Measurements from ENCODE around the gene KLHDC10. TPM values are rescaled to one million over a fixed set of nuclear protein-coding genes. Genes with fewer than 3 reads are reported as not detected.

Gene KLHDC10
- total RNA-seq, 1 donor from 2014 or later, result 26.6 TPM

DNA sequence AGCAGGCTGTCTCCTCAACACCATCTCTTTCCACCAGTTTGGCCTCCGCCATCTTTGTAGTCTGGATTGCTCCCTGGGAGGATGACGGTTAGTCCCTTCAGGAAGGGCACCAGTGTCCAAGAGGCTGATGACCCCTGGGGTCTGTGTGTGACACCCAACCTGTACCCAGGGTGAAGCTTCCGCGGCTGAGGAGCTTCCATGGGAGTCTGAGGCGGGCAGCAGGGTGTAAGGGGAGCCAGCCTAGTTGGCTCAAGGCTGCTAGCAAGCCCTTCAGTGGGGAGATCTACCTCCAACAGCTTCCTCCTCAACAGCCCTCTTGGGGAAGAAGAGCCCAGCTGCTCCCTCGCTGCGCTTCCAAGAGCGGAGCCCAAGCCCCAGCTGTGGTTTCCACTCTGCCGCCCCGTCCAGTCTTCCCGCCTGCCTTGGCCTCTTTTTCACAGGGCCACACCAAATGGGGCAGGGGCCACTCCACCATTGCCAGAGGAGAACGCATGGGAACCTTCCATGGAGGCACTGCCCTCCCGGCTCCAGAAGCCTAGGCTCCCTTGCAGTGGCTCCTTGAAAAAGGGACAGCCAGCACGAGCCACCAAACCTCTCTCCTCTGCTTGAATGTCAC lies 77.5 kb downstream of the KLHDC10 start:
- no peaks in the 10 kb centered on the region for H3K27me3 ChIP-seq
- H3K4me3 Mint-ChIP-seq, result no peak overlapping the region
- H2AFZ ChIP-seq (replicated peaks), result no peak overlapping the region
- H3K27ac ChIP-seq, result no peak overlapping the region
- H3K36me3 Mint-ChIP-seq, result no peaks in the 10 kb centered on the region
- no peaks in the 10 kb centered on the region for H3K36me3 ChIP-seq
- no peak overlapping the region for H3K9ac ChIP-seq
- no peaks in the 10 kb centered on the region for H3K79me2 ChIP-seq (ENCODE audit: low read depth)
- no peak for TF ChIP-seq EZH2phosphoT487 (IDR thresholded peaks at IDR 0.05)
- no peak for TF ChIP-seq CTCF (IDR thresholded peaks at IDR 0.05)
- no peak for TF ChIP-seq EZH2 (IDR thresholded peaks at IDR 0.05)
- H4K20me1 ChIP-seq (ENCODE audit: low read depth), result no peaks in the 10 kb centered on the region
- H3K4me1 Mint-ChIP-seq, result peaks cover 24% of the 10 kb centered on the region
- no peak overlapping the region for H3K4me2 ChIP-seq
- peaks cover 10% of the 10 kb centered on the region for H3K27me3 Mint-ChIP-seq (ENCODE audit: insufficient read depth, low read depth)
- no peaks in the 10 kb centered on the region for H3K9me3 Mint-ChIP-seq
- H3K4me3 ChIP-seq, result no peak overlapping the region
- DNase-seq (ENCODE audit: low spot score), result no peak
- no peaks in the 10 kb centered on the region for H3K9me3 ChIP-seq (ENCODE audit: low read depth)
- H3F3A ChIP-seq (ENCODE audit: low read depth), result no peaks in the 10 kb centered on the region
- H3K27ac Mint-ChIP-seq, result peak overlapping the region; percentile 78
- peaks cover 5% of the 10 kb centered on the region for H3K4me1 ChIP-seq

DNA sequence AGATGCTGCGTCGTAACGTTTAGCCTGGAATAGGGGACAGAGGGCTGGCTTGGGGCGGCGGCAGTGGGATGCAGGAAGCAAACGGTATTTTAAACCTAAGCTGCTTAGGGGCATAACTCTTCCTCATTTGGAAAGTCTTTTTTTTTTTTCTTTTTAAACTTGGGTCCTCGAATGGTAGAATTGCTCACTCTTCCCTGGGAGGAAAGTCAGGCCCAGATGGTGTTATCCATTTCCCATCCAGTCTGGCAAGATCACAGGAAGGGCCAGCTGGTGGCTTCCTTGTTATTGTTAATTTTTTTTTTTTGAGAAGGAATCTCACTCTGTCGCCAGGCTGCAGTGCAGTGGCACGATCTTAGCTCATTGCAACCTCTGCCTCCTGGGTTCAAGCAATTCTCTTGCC lies 78.2 kb downstream of the KLHDC10 start:
- Mint-ChIP-seq H3K4me1 (peaks cover 18% of the 10 kb centered on the region), H3K27ac (no peak overlapping the region)
- H3K9ac ChIP-seq, result no peak overlapping the region

DNA sequence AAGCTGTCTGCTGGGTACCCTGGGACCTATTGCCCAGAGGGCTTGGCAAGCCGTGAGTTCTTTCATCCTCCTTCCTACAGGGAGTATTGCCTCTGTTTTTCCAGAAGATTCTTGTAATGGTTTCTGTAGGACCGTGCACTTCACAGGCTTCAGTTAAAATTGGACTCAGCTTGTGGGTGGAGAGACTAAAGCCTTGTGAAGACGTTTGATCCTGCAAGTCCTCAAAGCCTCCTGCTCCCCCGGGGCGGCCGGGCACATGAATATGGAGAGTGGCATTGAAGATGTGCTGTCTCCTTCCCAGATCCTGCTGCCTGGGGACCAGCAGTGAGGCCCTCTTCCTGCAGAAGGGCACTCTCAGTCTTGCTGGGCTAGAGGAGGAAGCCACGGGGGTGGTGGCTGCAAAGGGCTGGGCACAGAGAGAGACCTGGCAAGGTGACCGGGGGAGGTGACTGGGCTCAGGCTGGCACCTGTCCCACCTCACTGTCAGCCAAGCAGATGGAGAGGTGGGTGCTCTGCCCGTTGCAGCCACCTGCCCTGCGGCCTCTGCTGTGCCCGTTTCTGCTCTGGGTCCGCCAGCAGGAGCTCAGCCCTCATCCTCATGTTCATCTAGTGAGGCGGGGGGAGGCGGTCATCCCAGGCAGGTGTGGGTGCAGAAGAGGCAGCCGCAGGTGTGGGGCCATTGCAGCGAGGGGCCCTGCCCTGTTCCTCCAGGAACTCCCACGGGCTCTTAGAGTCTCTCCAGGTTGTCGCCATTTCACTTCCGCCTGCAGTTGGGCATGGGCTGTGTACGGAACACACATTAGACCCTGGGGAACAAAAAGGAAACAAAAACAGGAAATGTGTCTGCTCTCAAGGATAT lies 79.2 kb downstream of the KLHDC10 start:
- TF ChIP-seq EZH2 (IDR thresholded peaks at IDR 0.05) (no peak), EZH2phosphoT487 (IDR thresholded peaks at IDR 0.05) (no peak), CTCF (IDR thresholded peaks at IDR 0.05) (no peak)
- Mint-ChIP-seq H3K9me3 (no peaks in the 10 kb centered on the region), H3K27ac (no peak overlapping the region), H3K27me3 (ENCODE audit: insufficient read depth, low read depth) (peaks cover 3% of the 10 kb centered on the region), H3K4me3 (no peak overlapping the region), H3K36me3 (no peaks in the 10 kb centered on the region), H3K4me1 (peaks cover 15% of the 10 kb centered on the region)
- peaks cover 4% of the 10 kb centered on the region for H3K4me1 ChIP-seq
- no peaks in the 10 kb centered on the region for H3K27me3 ChIP-seq
- H3K9me3 ChIP-seq (ENCODE audit: low read depth), result no peaks in the 10 kb centered on the region
- no peak overlapping the region for H3K27ac ChIP-seq
- H3K4me3 ChIP-seq, result no peak overlapping the region
- no peak for DNase-seq (ENCODE audit: low spot score)
- H3K36me3 ChIP-seq, result no peaks in the 10 kb centered on the region
- H2AFZ ChIP-seq (replicated peaks), result no peak overlapping the region
- no peak overlapping the region for H3K4me2 ChIP-seq
- no peaks in the 10 kb centered on the region for H4K20me1 ChIP-seq (ENCODE audit: low read depth)
- H3F3A ChIP-seq (ENCODE audit: low read depth), result no peaks in the 10 kb centered on the region
- no peaks in the 10 kb centered on the region for H3K79me2 ChIP-seq (ENCODE audit: low read depth)
- no peak overlapping the region for H3K9ac ChIP-seq

More for the DNA sequence above, 78.2 kb downstream of the KLHDC10 start:
- no peaks in the 10 kb centered on the region for H3F3A ChIP-seq (ENCODE audit: low read depth)
- H3K79me2 ChIP-seq (ENCODE audit: low read depth), result no peaks in the 10 kb centered on the region
- Mint-ChIP-seq H3K9me3 (no peaks in the 10 kb centered on the region), H3K36me3 (no peaks in the 10 kb centered on the region), H3K4me3 (no peak overlapping the region), H3K27me3 (ENCODE audit: insufficient read depth, low read depth) (peaks cover 3% of the 10 kb centered on the region)
- H3K27me3 ChIP-seq, result no peaks in the 10 kb centered on the region
- H3K4me2 ChIP-seq, result no peak overlapping the region
- TF ChIP-seq EZH2 (IDR thresholded peaks at IDR 0.05), result no peak
- no peak for TF ChIP-seq EZH2phosphoT487 (IDR thresholded peaks at IDR 0.05)
- TF ChIP-seq CTCF (IDR thresholded peaks at IDR 0.05), result no peak
- no peak overlapping the region for H3K27ac ChIP-seq
- no peaks in the 10 kb centered on the region for H3K9me3 ChIP-seq (ENCODE audit: low read depth)
- no peak overlapping the region for H3K4me3 ChIP-seq
- H4K20me1 ChIP-seq (ENCODE audit: low read depth), result no peaks in the 10 kb centered on the region
- H2AFZ ChIP-seq (replicated peaks), result no peak overlapping the region
- no peaks in the 10 kb centered on the region for H3K36me3 ChIP-seq
- DNase-seq (ENCODE audit: low spot score), result no peak
- peaks cover 5% of the 10 kb centered on the region for H3K4me1 ChIP-seq
